ELF-1 (cell line): ENCODE results near the gene RHBDL1.

ENCODE experiments used
- DNase-seq: peaks from one replicate; pipeline ENCODE4 v3.0.0-alpha.2; 2016; ENCODE audit warnings: low read depth, low spot score

Gene RHBDL1

DNA sequence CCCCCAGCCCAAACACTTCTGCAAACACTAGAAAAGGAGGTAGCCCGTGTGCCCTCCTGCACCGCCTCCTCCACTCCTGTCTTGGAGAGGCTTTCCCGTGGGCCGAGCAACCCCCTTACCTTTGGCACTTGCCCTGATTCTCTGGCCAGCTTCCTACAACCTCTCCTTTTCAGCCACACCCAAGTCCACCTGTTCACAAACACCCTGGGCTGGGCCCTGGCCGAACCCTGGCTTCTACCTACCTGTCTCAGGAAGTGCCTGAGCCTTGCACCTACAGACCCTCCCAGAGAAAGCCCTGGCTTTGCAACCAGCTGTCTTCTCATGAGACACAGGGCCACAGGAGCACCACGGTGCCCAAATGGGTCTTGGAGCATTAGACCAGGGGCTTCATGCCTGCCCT is 43.5 kb downstream of the RHBDL1 start:
- DNase-seq, result no peak

DNA sequence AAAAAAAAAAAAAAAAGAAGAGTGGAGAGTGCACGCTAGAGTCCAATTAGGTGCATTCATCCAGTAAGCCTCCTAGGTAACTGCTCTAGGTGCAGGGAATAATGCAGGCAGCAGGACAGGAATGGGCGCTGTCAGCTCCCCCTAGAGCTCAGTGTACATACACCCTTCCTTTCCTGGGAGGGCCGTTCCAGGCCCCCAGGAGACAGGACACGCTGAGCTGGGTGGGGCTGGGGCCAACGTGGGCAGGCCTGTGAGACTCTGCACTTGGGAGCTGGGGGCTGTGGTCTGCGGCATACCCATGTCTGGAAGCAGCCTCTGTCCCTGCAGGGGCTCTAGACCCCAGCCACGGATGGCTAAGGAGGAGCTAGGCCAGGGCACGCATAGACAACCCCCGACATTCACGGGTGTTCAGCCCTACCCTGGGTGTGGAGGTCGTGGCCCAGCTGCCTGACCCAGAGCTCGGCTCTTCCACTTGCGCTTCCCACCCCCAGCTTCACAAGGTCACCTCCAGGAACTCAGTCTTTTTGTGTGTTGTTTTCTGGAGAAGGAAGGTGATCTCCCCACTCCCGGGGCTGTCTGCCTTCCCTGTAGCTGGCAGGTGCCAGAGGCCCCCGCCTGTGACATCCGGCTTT is 44.5 kb downstream of the RHBDL1 start:
- DNase-seq, result peak; percentile 43

DNA sequence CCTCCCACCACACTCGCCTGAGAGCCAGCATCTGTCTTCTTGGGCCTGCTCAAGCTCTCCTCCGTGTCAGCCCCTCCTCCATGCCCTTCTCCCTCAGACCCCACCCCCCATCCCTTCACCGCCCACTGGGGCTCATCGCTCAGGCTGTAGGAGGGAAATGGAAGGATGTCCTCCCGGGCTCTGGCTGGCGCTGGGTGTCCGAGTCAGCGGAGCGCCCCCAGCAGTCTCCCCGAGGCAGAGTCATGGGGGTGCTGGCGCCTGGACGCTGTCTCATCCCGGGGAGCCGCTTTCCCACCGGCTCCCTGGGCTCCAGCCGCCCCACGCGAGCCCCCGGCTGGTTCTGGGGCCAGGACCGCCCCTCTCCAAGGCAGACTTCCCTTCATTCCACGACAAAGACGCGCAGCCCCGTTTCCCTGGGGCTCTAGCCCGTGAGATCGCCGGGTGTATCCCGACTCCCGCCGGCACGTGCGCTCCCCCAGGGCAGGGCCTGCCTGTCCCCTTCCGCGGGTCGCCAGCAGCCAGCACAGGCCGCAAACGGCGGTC is 45.0 kb downstream of the RHBDL1 start:
- peak; percentile 76 for DNase-seq

GRCh38 chr16:720990-721764 is 45.7 kb downstream of the RHBDL1 start, which contains the start of gene ANTKMT:
Gene ANTKMT, plus strand, starts transcription at chr16:721146. Its CDS starts 129 bp downstream, at chr16:721275.
- DNase-seq, result peak; percentile 96

GRCh38 chr16:721765-722540 is 46.5 kb downstream of the RHBDL1 start:
- no peak for DNase-seq

GRCh38 chr16:722835-723633 is 47.6 kb downstream of the RHBDL1 start:
- no peak for DNase-seq

- DNase-seq, result no peak
Observed at GRCh38 chr16:723695-724094, 48.2 kb downstream of the RHBDL1 start.

DNA sequence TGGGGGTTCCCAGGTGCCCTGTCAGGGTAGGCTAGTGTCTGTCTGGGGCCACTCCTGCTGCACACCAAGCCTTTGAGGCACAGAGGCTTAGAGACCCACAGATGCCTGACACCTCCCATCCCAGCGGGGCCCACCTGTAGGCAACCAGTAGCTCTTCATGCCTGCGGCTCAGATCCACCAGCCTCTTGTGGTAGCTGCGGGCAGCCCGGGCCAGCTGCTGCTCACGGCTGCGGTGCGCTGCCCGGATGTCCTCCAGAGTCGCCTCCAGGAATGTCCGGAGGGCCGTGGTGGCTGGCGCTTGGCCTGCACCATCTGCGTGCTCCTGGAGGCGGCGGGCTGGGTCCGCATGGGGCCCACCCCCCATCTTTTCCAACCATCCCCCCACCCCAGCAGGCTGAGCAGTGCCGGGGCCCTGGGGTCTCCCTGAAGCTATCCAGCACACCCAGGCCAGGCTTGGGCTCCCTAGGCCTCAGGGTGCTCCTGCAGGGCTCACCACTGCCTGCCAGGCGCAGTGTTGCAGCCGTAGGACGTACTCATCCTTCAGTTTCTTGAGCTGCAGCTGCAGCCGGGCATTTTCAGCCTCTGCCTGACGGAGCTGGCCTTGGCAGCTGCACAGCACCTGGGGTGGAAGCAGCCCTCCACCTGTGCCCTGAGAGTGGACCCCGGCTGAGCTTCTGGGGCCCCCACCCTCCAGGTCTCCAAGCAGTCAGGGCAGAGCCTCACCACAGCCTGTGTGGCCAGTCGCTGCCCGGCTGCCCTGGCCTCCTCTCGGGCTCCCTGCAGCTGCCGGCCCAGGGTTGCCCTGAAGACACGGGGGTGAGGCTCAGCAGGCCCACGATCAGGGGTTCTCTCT is 48.9 kb downstream of the RHBDL1 start:
- DNase-seq, result no peak

GRCh38 chr16:725041-725376 is 49.5 kb downstream of the RHBDL1 start:
- DNase-seq, result no peak

DNA sequence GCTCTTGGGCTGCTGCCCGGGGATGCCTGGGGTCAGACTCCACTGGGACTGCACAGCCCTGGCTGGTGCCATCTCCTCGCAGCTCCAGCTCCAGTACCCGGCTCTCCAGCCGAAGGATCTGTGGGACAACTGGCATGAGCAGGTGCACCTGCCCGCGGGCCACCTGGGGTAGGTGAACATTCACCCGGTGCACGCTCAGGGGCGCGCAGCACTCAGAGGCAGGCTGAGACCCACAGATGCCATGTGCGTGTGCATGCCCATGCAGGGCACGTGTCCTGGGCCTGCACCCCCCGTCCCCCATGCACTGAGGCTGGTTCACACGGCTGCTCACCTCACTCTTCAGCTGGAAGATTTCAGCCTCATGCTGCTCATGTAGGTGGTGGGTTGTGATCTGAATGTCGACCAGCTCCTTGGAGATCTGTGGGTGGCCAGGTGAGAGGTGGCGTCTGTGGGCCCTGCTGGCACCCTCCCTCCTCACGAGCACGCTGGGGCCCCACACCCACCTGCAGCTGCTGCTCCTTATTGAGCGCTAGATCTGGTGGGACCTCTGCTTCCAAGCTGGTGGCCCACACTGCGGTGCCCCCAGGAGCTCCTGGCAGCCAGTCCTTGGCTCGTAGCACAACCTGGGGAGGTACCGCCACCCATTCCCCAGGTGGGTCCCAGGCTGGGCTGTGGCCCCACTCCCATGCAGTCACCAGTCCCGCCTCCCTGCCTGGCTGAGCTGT is 50.2 kb downstream of the RHBDL1 start:
- DNase-seq, result no peak

DNA sequence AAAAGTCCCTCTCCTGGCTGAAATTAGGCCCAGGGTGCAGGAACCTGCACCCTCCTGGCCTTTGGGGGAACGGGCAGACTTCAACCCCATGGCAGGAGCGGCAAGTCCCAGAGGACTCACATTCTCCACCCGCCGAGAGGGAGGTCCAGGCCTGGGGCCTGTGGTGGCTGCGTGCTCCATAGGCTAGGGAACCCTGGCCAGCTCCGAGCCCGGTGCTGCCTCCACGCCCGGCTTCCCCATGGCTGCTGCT is 50.6 kb downstream of the RHBDL1 start:
- DNase-seq, result no peak

DNA sequence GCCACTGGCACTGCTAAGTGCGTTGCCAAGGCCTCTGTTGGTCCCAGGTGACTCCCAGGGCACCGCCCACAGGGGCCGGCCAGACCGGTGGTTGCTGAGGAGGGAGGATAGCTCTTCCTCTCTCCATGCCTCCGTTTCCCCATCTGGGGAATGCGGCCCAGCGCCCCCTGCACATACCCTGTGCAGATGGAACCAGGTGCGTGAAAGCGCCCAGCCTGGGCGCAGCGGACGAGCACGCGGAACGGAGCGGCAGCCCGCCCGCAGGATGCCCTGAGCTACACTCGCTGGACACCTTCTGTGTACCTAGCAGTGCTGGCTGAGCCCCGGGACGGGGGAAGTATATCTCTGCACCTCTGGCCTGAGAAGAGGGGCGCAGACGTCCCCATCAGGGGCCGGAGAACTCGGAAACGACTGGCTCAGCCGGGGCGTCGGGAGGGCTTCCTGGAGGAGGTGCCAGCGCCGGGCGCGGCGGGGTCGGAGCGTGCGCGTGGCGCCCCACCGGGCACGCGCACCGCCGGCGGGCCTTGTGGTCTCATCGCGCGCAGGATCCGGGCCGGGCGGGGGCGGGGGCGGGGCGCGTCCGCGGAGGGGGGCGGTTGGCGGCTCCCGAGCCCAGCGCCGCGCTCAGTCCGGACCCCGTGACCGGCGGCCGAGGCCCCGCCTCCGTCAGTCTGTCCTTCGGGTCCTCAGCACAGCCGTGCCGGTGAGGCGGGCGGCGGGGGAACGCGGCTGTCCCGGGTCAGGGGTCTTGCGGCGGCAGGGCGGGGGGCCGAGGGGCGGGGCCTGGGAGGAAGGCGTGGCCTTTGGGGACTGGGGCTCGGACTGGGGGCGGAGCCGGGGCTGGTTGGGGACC is 51.2 kb downstream of the RHBDL1 start, which contains the start of the genes CCDC78 and HAGHL:
TSS of gene CCDC78 (minus strand) at position 6 of the 853 bp plus-strand sequence. CDS start 76 bp downstream, outside the sequence.
TSS of gene HAGHL (plus strand) at position 669 of the 853 bp plus-strand sequence. CDS start 404 bp downstream, outside the sequence.
- DNase-seq, result no peak

- DNase-seq, result no peak
Observed at GRCh38 chr16:727291-727977, 52.0 kb downstream of the RHBDL1 start.
